GM21360 (cell line): ENCODE results near the gene CHORDC1.
"Not testable (repeated sequence)": the region's sequence is repeated elsewhere in the genome, so short reads cannot be mapped to it uniquely, and the experiment has no call there.

Experiments
- ATAC-seq: cut with Tn5 transposase; IDR thresholded peaks from one replicate; pipeline ENCODE4 v1.9.1; 2021; ENCODE audit warnings: mild to moderate bottlenecking, moderate library complexity; ENCODE audit not compliant: unreplicated experiment

CHORDC1 gene

DNA sequence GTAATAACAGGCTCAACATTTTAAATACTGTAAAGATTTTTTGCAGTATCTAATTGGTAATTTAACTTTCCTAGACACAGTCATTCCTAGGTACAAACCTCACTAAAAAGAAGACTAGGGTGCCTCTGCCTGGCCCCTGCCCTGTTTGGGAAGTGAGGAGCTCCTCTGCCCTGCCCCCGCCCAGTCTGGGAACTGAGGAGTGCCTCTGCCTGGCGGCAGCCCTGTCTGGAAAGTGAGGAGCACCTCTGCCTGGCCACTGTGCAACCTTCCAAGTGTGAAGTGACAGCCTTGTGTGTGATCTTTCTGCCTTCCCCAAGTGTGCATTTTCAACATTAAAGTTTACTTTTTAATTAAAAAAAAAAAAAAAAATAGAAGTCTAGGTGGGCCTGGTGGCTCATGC lies 4.2 kb downstream of the CHORDC1 start:
- ATAC-seq = no peak

DNA sequence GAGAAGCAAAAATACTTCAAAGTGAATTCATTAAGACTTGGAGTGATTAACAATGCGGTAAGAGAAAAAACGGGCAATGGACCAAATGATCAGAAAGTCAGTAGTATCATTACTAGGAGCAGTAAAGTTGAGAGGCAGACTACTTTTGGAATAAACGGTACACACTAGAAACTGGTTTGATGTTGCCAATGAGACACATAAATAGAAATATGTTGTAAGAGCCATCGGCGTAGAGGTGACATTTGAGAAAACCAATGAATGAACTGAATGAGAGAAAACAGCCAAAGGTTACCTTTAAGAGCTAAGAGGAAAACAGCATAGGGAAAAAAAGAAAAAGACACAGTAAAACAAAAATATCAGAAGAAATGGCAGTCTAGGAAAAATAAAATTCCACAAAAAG lies 6.2 kb downstream of the CHORDC1 start:
- ATAC-seq = no peak

DNA sequence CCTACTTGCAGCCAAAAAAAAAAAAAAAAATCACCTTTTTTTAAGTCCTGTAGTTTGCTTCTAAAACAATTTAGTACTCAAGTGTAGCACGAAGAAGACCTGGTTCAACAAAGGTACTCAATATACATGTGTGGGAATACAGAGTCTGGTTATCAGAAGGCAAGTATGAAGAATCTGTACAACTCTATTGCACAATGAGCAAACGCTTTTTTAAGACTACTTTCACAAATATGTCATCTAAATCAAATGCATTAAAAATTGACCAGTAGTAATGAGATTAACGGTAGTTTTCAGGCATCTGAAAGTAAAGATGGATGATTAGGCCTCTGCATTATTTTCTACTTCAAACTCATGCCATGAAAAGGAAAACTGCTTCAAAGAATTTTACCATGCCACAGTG lies 9.5 kb downstream of the CHORDC1 start:
- ATAC-seq = no peak

DNA sequence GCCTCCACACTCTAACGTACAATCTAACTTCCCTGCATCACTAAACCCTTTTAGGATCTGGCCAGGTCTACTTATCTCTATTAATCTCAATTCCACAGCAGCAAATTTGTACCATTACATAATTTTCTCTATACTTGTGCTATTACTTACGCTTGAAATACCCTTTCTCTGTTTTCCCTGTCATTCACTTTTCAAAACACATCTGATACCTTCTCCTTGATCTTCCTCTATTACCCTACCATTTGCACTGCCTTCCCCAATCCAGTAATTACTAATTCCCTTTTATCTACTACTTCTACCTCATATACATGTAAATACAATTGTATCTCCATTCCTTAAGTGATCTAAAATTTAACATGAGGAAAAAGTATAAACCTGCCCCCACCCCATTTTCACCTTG lies 14.0 kb downstream of the CHORDC1 start:
- no peak for ATAC-seq

DNA sequence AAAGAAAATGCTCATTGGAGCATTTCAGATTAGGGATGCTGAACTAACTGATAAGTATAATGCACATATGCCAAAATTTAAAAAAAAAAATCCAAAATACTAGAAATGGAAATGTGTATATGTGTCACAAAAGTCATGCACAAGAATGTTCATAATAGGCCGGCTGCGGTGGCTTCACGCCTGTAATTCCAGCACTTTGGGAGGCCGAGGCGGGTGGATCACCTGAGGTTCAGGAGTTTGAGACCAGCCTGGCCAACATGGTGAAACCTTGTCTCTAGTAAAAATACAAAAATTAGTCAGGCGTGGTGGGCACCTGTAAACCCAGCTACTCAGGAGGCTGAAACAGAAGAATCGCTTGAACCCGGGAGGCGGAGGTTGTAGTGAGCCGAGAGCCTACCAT lies 14.9 kb downstream of the CHORDC1 start:
- ATAC-seq = not testable (repeated sequence)

DNA sequence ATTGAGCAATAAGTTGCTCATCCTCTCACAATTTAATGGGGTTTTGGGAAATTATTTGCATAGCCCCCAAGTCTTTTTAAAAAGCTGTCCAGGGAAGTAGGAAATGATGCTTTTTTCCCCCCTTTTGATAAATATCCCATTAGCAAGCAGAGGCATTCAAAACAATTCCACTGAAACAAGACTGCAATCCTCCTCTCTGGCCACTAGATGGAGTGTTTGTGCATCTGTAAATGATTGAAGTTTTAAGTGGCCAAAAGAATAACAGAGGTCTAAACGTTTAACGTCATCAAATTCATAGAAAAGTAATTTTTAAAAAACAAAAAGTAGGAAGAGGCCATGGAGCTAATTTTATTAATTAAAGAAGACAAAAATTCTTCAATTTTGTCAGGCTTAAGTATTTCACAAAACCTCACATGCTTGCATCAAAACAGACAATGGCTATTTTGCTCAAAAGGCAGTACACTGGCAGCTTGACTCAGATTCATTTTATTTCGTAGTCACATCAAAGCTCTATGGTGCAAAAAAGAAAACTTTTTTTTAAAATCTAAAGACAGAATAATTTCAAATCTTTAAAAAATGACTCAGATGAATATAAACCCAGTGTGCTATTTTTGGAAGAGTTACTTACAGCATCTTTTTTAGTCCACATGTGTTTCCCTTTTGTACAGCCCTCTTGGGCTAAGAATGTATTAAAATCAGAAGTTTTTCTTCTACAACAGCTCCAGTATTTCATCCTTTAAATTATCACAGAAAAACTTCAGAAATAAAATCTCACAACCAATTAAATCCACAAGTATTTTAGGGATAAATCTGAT lies 17.8 kb downstream of the CHORDC1 start:
- ATAC-seq = peak; percentile 80

DNA sequence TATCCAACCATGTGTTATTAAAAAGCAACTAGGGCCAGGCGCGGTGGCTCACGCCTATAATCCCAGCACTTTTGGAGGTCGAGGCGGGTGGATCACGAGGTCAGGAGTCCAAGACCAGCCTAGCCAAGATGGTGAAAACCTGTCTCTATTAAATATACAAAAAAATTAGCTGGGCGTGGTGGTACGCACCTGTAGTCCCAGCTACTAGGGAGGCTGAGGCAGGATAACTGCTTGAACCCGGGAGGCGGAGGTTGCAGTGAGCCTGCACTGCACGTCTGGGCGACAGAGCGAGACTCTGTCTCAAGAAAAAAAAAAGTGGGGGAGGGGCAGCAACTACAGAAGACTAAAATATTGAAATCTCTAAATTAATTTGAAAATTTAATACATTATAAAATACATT lies 18.4 kb downstream of the CHORDC1 start:
- no peak for ATAC-seq

DNA sequence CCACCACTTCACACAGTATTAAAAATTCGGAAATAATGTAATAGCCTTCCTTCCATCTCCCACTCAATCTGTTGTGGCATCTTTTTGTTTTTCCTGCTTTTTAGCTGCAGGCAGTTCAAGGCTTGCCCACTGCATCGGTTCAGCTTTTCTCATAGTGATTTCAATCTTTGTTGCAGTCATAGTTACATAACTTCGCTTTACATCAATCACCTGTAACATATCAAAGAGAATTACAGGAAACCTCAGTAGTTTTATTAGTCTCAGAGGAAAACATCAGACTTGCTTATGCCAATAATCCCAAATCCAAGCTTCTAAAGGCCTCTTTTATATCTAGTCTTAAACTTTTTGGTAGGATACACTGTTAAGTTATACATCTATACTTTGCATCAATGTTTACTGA lies 20.5 kb downstream of the CHORDC1 start:
- ATAC-seq = no peak

DNA sequence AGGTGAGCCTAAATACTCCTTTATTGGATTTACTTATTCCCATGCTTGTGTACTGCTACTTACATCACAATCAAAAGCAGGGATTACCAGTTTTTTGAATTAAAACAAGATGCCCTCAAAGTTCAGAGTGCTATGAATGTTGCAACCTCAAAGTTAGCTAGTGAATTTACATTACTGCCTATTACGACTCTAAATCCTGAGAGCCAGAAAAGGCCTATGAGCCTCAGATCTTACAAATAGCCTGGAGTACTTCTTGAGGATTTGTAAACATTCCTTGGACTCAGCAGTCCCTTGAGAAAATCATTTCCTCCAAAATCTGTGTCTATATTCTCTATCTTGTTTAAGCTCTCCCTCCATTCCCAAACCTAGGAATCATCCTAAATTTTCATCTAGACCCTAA lies 25.5 kb downstream of the CHORDC1 start:
- ATAC-seq = no peak

DNA sequence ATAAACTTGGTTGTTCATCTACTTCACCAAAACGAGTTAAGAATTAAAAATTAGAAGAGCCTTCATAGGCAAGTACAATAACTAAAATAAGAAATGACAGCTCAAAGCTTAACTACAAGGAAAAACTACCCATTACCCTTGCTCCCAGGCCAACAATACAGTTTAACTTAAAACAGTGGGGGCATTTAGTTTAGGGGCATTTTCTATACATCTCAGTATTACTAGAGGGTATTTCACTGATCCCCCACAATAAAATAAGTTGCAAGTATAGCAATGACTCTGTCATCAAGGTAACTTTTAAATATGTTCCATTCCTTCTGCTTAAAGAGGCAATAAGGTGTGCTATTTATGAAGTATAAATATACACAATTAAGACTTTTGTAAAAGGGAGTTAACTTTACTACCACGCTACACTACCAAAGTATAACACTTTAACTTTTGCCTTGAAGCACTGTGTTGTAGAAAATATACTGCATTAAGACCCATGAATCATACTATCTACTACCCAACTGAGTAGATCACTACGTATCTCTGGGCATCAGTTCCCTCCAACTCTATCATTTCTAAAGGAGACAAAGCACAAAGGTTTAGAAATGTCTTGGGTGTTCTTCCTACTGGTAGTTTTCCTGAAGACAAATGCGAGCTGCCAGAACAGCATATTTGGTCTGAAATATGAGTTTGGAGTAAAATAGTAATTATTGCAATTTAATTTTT lies 29.8 kb downstream of the CHORDC1 start:
- ATAC-seq = no peak

DNA sequence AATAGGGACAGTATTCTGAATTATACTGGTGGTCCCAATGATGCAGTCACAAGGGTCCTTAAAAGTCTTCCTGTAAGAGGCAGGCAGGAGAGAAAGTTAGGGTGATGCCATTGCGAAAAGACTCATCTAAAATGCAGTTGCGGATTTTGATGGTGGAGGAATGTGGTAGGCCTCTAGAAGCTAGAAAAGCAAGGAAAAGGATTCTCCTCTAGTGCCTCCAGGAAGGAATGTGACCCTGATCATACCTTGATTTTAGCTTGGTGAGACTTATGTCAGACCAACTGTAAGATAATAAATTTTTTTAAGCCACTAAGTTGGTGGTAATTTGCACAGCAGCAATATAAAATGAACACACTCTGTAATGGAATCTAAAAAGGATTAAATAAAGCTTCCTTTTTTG lies 33.8 kb downstream of the CHORDC1 start:
- ATAC-seq = no peak

DNA sequence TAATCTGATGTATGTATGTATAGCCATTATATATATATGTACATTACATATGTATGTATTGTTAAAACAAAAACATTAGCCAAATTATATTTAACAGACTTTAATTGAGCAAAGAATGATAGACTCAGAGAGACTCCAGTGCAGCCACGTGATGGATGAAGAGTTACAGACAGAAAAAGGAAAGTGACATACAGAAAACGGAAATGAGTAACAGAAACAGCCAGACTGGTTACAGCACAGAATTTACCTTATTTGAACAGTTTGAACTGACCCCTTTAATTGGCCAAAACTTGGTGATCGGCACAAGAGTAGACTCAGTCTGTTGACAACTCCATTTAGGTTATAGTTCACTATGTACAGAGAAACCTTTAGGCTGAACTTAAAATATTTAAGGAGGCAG lies 35.0 kb downstream of the CHORDC1 start:
- no peak for ATAC-seq

DNA sequence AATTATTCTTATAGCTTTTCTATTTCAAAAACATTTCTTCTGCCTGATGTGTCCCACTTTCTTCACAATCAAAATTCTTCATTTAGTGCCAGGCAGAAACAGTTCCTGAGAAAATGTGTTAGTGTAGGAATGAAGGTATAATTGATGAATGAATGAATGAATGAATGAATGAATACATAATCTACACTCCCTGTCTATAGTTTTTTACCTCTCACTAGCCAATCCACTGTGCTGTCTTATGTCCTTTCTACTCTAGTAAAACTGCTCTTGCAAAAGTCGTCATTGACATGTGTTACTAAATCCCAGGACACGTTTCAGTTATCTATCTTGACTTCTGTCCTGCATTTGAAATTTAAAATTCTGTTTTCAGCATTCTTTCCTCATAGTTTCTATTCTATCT lies 42.9 kb downstream of the CHORDC1 start:
- no peak for ATAC-seq

DNA sequence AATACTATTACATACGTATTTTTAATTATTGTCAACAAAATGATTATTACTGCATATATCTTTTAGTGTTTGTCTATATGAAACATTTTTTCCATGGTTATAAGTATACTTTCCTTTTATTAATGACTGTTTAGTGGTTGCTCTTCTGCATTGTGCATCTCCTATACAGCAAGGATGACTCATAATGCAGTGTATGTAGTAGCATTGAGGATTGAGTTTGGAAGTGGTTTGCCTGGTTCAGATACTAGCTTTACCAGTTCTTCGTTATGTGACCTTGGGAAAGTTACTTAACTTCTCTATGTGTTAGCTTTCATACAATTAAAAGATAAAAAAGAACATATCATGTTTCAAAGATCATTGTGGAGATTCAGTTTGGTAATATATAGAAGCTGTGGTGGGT lies 44.1 kb downstream of the CHORDC1 start:
- no peak for ATAC-seq

DNA sequence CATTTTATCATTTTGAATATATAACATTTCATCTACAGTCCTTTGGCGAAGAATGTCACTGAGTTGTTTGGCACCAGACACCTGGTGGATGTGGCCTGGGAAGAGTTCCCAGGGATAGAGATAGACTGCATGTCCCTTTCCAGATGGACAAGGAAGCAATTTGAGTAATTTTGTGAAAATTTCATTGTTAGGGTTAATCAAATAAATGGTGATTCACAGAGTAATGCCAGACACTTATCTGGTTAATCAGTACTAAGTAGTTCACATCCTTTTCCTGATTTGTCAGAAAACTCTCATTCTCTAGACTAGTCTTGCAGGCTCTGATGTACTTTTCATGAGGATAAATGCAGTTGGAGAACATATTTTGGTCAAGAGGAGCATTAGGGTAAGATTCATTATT lies 46.8 kb downstream of the CHORDC1 start:
- no peak for ATAC-seq

DNA sequence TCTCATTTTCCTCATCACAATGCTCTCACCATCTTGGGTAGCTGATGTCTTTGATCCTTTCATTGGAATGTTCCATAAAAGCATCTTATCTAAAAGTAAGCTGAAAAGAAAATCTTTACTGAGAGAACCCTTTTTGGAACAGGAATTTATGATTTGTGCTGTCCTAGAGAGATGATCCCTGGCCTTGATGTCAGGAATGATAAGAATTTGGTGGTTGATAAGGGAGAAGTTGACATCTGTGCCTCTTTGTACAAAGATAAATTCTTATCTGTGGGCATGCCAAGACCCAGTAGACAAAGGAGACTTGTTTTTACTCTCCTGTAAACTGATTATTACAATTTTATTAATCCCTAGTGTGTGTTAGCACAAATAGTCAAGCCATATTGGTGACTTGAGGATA lies 51.5 kb downstream of the CHORDC1 start:
- no peak for ATAC-seq

DNA sequence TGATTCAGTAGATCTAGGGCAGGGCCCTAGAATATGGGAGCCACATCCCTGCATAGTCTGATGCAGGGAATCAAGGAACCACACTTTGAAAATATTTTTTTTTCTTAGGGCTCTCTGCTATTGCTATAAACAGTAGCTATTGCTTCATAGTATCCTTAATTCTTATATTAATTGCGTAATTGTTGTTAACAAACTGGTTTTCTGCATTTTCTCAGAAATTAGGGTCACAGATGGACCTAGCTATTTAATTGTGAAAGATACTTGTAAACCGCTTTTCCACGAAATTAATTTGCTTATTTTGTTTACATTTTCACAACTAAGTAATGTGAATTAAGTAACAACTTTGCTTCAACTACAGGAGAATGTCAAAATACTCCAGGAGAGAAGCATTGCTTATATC lies 54.3 kb downstream of the CHORDC1 start:
- no peak for ATAC-seq

DNA sequence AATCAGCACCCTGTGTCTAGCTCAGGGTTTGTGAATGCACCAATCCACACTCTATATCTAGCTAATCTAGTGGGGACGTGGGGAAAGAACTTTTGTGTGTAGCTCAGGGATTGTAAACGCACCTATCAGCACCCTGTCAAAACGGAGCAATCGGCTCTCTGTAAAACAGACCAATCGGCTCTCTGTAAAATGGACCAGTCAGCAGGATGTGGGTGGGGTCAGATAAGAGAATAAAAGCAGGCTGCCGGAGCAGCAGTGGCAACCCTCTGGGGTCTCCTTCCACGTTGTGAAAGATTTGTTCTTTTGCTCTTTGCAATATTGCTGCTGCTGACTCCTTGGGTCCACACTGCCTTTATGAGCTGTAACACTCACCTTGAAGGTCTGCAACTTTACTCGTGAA lies 55.1 kb downstream of the CHORDC1 start:
- not testable (repeated sequence) for ATAC-seq

DNA sequence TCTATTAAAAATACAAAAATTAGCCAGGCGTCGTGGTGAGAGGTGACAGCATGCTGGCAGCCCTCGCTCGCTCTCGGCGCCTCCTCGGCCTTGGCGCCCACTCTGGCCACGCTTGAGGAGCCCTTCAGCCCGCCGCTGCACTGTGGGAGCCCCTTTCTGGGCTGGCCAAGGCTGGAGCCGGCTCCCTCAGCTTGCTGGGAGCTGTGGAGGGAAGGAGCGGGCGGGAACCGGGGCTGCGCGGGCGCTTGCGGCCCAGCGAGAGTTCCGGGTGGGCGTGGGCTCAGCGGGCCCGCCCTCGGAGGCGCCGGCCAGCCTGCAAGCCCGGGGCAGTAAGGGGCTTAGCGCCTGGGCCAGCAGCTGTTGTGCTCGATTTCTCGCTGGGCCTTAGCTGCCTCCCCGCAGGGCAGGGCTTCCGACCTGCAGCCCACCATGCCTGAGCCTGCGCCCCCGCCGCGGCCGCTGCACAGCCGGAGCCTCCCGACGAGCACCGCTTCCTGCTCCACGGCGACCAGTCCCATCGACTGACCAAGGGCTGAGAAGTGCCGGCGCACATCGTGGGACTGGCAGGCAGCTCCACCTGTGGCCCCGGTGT lies 55.8 kb downstream of the CHORDC1 start:
- ATAC-seq = not testable (repeated sequence)
